H7 (cell line): ENCODE data around the gene SF1. TPM values are rescaled to one million over a fixed set of nuclear protein-coding genes. Genes with fewer than 3 reads are reported as not detected.

Source experiments
- DNase-seq: peaks from one replicate; pipeline ENCODE4 v3.0.0; 2012
- H3K27me3 ChIP-seq: 2 replicates; pipeline ENCODE4 v1.6.0; 2011; ENCODE audit warnings: mild to moderate bottlenecking, low read length; ENCODE audit not compliant: control insufficient read depth, insufficient read depth
- H3K36me3 ChIP-seq: replicated peaks from 2 replicates; pipeline ENCODE4 v1.5.1; 2011; ENCODE audit warnings: low read length; ENCODE audit not compliant: control insufficient read depth, insufficient read depth
- H3K4me3 ChIP-seq: 2 replicates; pipeline ENCODE4 v1.5.1; 2011; ENCODE audit warnings: low read depth, mild to moderate bottlenecking, control low read depth, low read length, moderate library complexity; ENCODE audit not compliant: insufficient read depth
- total RNA-seq: library from RNA; depleted of rRNA; stranded (reverse); fragments of >200 nt; shearing (Covaris generic); gene quantifications from 2 replicates; pipeline ENCODE4 v1.2.3, GENCODE V29; 2014

SF1 gene
- total RNA-seq, 1 experiment from 2014 or later, result 66.5 TPM

DNA sequence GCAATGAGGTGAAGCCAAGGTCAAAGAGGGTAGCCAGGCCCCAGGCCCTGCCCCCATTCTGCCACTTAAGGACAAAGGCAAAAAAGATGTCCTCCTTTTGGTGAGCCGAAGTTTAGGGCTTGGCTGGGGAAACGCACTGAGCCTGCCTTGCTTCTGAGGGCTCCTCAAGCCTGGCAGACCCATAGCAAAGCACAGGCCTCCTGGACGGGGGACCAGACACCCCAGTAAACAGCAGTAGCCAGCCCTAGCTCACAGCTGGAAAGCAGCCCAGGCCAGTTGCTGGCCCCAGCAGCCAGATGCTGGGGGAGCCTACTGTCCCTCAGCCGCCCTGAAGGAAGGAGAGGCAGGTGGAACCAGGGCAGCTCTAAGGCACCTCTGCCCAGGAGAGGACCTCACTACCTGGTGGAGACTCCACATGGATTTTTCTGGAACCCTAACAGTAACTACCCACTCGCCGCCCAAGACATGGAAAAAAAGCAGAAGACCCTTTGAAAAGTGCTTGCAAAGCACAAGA is 14.8 kb downstream of the SF1 start:
- Histone ChIP-seq H3K36me3 (peaks cover 35% of the 10 kb centered on the region), H3K4me3 (no peak overlapping the region), H3K27me3 (no peaks in the 10 kb centered on the region)
- DNase-seq, result peak; percentile 45

DNA sequence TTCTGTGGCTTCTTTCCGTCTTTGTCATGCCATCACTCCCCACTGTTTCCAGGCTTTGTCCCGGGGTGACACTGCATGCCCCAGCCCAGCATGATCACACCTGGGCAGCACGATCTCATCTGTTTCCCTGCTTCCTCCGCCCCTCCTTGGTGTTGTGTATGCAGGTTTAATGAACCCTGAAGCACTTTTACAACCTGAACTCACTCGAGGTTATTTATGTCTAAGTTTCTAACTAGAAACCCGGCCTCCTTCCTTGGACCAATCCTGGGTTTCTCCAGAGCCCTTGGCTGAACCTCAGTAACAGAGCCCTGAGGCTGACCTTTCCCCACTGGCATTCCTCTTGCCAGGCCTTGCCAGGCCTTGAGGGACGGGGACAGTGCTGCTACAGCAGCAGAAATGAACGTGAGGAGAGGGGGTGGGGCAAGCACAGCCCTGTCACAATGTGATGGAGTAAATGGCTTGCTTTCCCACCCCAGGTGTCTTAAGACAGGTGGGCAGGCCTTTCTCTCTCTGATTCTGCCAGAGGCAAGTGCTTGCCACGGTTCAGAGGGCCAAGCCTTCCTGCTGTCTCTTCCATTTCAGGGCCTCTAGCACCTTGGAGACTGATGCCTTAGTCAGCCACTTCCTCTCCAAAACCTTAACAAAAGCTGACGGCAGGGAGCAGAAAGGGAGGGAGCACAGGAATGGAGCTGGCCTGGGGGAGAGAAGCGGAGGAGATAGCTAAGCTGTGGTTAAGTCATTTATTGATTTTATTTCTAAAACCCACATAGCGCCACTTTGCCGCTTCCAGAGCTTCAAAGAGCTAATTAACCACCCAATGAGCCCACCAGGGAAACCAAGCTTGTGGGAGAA is 15.4 kb downstream of the SF1 start:
- Histone ChIP-seq H3K4me3 (no peak overlapping the region), H3K27me3 (no peaks in the 10 kb centered on the region), H3K36me3 (peaks cover 29% of the 10 kb centered on the region)
- DNase-seq, result peak; percentile 68

DNA sequence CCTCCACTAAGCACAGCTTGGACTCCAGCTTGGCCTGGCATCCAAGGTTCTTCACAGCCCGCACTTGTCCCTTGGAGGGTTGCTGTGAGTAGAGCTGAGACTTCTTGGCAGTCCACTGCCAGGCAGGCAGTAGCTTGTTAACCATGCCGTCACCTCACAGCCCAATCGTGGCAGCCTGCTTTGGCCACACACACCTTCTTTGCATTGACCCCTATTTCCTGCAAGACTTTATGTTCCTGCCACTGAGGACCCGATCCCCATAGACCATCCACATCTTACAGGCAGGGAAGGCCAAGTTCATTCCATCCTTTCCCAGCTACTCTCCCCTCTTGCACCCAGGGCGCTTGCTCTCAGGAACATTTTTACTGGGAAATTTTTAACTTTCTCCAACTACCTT is 16.1 kb downstream of the SF1 start:
- Histone ChIP-seq H3K36me3 (peaks cover 23% of the 10 kb centered on the region), H3K4me3 (no peak overlapping the region), H3K27me3 (no peaks in the 10 kb centered on the region)
- peak; percentile 64 for DNase-seq

DNA sequence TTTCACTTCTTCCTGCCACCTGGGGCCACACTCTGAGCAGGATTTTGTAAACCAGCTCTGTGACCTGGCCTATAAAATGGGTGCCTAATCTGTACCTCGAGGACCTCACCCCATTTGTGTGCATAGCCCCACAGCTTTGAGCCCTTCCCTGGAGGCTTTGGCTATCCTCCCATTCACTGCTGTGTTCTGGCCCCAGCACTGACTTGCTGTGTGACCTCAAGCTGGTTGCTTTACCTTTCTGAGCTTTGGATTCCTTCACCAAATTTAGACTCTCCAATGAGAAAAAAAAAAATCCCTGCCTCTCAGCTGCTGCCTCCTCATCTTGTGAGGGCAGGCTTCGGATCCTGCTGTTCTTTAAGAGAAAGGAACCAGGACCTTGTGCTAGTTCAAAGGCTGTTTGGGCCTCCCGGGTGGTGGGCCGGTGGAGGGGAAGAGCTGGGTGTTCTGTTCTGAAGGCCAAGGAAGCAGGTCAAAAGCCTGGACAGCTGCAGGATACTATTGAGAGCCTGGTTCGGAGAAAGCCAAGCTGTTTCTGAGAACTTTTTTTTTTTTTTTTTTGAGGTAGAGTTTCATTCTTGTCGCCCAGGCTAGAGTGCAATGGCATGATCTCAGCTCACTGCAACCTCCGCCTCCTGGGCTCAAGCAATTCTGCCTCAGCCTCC is 17.5 kb downstream of the SF1 start:
- DNase-seq, result peak; percentile 46
- H3K36me3 ChIP-seq, result peaks cover 15% of the 10 kb centered on the region
- H3K27me3 ChIP-seq, result no peaks in the 10 kb centered on the region
- no peak overlapping the region for H3K4me3 ChIP-seq

DNA sequence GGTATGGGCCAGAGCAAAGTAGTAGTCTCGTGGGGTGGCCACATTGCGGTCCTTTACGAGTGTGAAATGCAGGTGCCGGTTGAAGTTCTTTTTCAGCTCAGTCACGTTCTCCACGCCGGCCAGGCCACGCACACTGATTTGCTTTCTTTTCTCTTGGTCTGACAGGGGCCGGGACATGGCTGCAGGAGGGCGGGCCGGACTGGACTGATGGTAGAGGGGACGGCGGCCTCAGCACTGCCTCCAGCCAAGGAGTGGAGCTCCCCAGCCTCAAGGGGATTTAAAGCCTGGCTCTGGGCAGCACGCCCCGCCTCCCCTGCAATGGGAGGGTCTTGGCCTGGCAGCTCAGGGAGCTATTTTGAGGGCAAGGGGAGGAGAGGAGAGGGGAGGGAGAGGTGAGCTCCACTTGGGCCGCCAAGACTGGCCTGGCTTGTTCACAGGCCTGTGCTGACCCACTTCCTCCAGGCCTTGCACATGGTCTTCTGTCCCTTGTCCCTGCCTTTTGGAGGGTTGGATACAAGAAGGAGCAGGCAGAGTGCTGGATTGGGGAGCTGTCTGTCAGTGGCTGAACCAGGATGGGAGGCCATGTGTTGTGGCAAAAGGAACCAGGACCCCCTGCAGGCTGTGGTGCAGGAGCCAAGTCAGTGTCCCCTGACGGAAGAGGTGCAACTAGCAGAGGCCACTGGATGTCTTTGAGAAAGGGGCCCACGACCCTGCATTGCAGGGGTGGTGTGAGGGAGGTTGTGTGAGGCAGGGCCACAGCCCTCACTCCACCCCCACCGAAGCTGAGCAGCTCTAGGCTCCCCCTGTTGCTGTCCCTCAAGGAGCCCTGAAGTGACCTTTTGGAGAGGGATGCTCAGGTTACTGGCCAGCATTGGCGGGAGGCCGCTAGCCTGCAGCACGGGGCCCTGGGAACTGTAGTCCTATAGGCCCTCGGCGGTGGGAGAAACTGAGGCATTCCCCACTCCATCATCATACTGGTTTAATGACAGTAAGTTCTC is 18.3 kb downstream of the SF1 start, which contains the start of gene PYGM:
TSS of gene PYGM (minus strand) at position 253 of the 998 bp plus-strand sequence. CDS start at position 177, 76 bp downstream.
- Histone ChIP-seq H3K4me3 (no peak within 1 kb of the TSS), H3K36me3 (peaks cover 12% of the 10 kb centered on the region), H3K27me3 (no peaks in the 10 kb centered on the region)
- DNase-seq, result peak; percentile 96

DNA sequence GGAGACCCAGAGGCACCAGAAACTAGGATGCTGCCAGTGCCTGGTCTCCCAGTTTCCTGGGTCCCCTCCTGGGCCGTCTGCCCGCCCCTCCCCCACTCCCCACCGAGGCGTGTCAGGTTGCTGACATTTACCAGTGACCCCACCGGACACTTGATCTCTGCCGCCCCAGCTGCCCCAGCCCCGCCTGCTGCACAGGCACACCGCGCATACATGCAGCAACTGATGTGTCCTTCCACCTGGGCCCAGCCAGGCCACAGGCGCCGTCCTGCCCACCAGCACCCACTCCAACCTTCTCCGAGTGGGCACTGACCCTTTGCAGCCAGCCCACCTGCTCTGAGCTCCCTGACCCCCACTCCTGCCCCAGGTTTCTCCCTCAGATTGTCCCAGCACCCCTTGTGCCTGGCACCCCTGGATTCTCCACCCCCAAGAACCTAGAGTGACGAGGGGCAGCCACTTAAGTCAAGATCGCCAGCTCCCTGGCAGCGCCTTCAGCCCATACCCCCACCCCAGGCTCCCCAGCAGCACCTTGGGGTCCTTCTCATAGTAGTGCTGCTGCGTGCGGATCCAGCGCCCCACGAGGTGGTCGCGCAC is 19.1 kb downstream of the SF1 start:
- Histone ChIP-seq H3K4me3 (no peak overlapping the region), H3K36me3 (peaks cover 5% of the 10 kb centered on the region), H3K27me3 (no peaks in the 10 kb centered on the region)
- DNase-seq, result peak; percentile 67

DNA sequence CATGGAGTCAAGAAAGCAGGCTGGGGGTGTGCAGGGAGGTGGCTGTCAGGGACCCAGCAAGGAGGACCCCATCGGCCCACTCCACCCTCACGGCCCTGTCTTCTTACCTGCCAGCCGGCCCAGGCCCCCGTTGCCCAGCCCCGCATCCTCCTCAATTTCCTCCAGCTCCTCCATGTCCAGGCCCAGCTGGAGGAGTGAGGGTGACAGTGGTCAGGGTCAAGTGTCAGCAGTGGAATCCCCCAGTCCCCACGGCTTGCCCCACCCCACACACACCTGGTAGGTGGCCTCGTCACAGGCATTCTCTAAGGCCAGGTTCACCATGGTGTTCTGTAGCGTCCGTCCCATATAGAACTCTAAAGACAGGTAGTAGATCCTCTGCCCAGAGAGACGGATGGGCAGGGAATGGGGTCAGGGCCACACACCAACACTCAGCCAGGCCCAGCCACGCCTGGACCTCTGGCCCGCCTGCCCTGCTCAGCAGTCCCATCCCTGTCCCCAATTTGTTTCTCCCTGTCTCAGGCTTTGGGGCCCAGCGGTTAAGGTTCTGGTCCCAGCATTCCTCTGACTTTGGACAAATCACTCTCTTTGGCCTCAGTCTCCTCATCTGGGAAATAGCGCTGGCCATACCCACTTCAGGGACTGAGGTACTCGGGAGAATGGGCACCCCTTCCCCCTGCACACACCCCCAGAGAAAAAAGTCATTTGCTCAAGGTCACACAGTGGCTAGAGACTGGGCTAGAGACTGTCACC is 19.8 kb downstream of the SF1 start:
- Histone ChIP-seq H3K4me3 (no peak overlapping the region), H3K36me3 (peaks cover 3% of the 10 kb centered on the region), H3K27me3 (no peaks in the 10 kb centered on the region)
- peak; percentile 62 for DNase-seq

DNA sequence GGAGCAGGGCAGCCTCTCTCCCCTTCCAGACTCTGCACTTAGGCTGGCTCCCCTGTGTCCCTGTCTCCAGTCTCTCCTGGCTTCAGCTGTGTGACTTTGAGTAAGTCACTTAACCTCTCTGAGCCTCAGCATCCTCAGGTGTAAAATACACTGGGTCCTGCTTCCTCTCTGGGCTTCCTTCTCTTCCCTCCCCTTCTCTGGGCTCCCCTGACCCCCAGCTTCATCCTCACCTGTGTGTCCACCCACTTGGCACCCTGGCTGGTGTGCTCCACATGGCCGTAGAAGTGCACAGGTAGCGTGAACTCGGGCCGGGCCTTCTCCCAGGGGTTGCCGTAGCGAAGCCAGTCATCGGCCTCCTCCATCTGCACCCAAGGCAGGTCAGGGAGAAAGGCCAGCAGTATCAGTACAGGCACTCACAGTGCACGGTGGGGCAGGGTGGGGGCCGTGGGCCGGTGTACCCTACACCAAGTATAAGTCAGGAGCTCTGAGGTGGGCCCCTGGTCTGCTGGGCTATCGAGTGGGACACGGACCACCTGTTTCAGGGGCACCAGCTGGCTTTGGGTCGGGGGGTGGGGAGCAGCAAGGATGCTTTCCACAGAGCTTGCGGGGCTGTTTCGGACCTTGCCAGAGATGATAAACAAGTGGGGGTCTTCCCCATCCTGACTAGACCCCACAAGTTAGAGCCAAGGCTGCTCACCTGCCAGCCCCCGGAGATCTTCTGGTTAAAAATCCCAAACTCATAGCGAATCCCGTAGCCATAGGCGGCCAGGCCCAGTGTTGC is 20.6 kb downstream of the SF1 start:
- peak; percentile 35 for DNase-seq
- H3K4me3 ChIP-seq, result no peak overlapping the region
- H3K36me3 ChIP-seq, result peaks cover 3% of the 10 kb centered on the region
- no peaks in the 10 kb centered on the region for H3K27me3 ChIP-seq

DNA sequence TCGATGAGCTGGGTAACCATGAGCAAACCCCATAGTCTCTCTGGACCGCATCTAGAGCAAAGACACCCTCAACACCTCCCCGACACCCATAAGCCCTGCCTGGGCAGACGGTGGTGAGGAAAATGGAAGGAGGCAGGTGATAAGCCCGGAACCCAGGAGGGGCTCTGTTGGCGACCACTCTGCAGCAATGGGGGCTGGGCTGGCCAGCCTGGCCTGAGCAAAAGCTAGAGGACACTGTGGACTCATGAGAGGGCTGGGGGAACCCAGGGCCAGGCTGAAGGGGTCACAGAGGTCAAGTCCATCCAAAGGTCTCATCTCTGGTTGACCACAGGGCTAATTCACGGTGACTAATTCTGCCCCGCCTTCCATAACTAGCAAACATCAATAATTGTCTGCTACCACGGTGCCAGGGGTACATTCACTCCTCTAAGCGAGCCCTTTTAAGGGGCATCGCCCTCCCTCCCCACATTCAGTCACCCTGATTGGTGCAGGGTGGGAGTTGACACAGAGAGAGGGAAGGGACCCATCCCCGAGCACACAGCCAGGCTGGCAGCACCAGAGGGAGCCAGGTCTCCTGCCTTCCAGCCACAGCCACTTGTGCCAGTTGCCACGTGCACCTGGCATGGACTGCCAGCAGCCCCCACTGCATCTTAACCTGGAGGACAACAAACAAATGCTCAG is 22.5 kb downstream of the SF1 start:
- Histone ChIP-seq H3K27me3 (no peaks in the 10 kb centered on the region), H3K4me3 (no peak overlapping the region), H3K36me3 (no peaks in the 10 kb centered on the region)
- peak; percentile 51 for DNase-seq

DNA sequence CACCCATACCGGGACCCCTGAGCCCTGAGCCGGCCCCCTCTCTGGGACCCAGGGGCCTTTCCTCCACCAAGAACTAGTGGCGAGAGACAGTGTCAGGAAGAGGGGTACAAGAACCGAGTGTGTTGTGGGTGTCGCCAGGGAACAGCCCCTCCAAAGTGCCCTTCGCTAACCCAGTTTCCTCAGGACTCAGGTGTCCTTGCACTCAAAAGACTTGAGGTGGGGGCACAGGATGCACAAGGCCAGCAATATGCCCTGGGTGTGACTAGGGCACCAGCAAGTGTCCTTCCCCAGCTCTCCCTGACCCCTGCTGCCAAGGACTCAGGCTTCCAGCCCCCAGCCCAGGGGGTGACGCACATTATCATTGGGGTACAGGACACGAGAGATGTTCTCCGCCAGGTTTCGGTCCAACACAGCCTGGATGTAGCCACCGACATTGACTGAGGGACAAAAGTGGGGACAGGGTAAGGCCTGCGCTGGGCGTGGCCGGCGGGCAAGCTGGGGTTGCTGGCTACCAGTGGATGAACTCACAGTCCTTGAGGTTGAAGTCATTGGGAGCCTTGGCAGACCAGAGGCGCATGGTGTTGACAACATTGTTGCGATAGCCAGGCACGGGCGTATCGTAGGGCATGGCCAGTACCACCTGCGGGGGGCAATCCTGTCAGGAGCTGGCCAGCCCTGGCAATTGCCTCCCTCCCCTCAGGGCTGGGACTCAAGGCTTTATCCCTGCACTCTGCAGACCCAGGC is 23.3 kb downstream of the SF1 start:
- Histone ChIP-seq H3K27me3 (no peaks in the 10 kb centered on the region), H3K36me3 (no peaks in the 10 kb centered on the region), H3K4me3 (no peak overlapping the region)
- no peak for DNase-seq

DNA sequence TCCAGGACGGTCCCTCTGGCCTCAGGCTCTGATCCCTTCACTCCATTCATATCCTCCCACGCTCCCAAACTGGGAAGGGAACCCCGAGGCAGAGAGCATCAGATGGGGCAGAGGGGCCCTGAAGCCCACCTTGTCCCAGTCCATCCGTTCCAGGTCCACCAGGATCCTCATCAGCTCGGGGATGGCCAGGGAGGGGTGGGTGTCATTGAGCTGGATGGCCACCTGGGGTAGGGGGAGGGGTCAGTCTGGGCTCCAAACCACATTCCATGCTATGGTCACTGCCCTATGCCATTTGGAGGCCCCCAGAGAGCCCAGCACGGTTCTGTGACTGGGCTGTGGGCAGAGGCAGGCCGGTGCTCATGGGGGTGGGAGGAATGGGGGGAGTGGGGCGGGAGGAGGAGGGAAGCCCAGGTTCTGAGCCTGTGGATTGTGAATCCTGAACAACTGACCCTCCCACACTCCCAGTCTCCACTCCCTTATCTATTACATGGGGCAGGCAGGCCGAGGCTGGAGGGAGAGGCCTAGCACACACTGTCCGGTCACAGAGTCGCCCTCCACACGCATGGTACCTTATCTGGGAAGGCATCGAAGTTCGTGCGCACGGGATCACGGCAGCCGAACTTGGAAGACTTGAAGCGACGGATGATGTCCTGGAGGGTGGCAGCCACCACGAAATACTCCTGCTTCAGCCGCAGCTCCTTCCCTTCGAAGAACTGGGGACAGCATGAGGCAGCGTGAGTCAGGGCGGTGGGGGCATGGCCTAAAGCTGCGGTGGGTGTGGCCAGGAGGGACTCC is 24.0 kb downstream of the SF1 start:
- DNase-seq, result peak; percentile 74
- no peaks in the 10 kb centered on the region for H3K36me3 ChIP-seq
- no peaks in the 10 kb centered on the region for H3K27me3 ChIP-seq
- no peak overlapping the region for H3K4me3 ChIP-seq
